ENCODE results near the gene EAF2. TPM values are rescaled to one million over a fixed set of nuclear protein-coding genes. Genes with fewer than 3 reads are reported as not detected.

The EAF2 gene
- total and polyA plus RNA-seq, 2 donors (not counting 3 experiments of a cell fraction or from before 2014, with no cell fraction given), result 0.63 to 1.5 TPM

DNA sequence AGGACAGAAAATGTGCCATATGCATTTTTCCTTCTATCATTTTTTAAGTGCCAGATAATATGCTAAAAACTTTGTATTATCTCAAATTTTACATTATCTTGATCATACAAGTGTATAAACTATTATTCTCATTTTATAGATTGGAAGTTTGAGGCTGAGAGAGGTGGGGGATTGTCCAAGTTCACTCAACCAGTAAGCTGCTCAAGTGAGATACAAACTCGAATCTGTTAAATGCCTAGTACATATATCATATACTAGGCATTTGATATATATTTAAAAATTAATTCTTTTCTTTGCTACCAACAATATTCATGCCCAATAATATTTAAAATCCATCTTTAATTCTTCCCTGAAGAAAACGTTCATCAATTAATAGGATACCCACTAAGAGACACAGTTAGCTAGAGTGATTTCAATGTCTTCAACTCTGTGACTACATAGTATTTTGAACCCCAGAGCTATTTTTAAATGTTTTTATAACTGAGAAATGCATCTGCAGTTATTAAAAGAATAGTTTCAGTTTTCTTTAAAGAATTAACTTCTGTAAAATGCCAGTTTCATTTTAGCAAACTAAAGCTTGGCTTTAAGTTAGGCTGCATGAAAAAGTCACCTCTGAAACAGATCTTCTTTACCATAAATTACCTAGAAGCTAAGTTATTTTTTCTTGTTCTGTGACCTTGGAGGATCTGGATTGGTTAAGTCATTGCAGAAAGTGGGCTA, 40.6 kb upstream of the EAF2 start:
- Histone ChIP-seq H3K9ac (replicated peaks; ENCODE audit: extremely low read depth, insufficient read depth, low read length) (no peak overlapping the region), H3K9me3 (replicated peaks; ENCODE audit: control insufficient read depth, insufficient read depth, low read length) (no peaks in the 10 kb centered on the region), H3K27me3 (ENCODE audit: control insufficient read depth in 2 of 2, insufficient read depth in 2 of 2, low read length in 2 of 2) (no peaks in the 10 kb centered on the region), H3K4me3 (replicated peaks in 1 of 3; ENCODE audit: insufficient read depth in 1 of 3, low read depth in 1 of 3, low read length in 3 of 3) (no peak overlapping the region), H3K27ac (ENCODE audit: insufficient read depth, low read depth, low read length) (no peak overlapping the region), H2AFZ (ENCODE audit: low read depth, low read length) (no peak overlapping the region), H3K4me1 (ENCODE audit: control insufficient read depth, extremely low read depth, insufficient read depth, low read length) (no peaks in the 10 kb centered on the region), H4K20me1 (replicated peaks; ENCODE audit: control insufficient read depth, extremely low read depth, insufficient read depth, low read length) (no peaks in the 10 kb centered on the region), H3K36me3 (ENCODE audit: control insufficient read depth in 2 of 2, extremely low read depth in 1 of 2, insufficient read depth in 2 of 2, low read length in 2 of 2) (no peaks in the 10 kb centered on the region), H3K79me2 (ENCODE audit: control insufficient read depth, insufficient read depth, low read length) (no peaks in the 10 kb centered on the region), H3K9me1 (replicated peaks; ENCODE audit: control insufficient read depth, extremely low read depth, insufficient read depth, low read length) (no peaks in the 10 kb centered on the region), H3K4me2 (ENCODE audit: insufficient read depth, low read length) (no peak overlapping the region)
- FAIRE-seq, result no peak
- DNase-seq (ENCODE audit: low read depth, low spot score), result no peak
- POLR2A ChIA-PET, result no interaction called here
- TF ChIP-seq EZH2 (IDR thresholded peaks at IDR 0.05; ENCODE audit: borderline replicate concordance, low read depth, low read length, severe bottlenecking), result no peak
- TF ChIP-seq POLR2A (IDR thresholded peaks at IDR 0.05; ENCODE audit: low read depth, low read length), result no peak
- no peak for TF ChIP-seq GATA2 (IDR thresholded peaks at IDR 0.05; ENCODE audit: insufficient read depth, insufficient read length, low read depth, low read length)
- TF ChIP-seq JUN (IDR thresholded peaks at IDR 0.05; ENCODE audit: borderline replicate concordance, insufficient read depth, insufficient read length, low read depth), result no peak
- TF ChIP-seq MYC (IDR thresholded peaks at IDR 0.05; ENCODE audit: low read depth, low read length), result no peak
- no peak for TF ChIP-seq POLR2AphosphoS5 (IDR thresholded peaks at IDR 0.05; ENCODE audit: insufficient read depth, low read depth, low read length)
- TF ChIP-seq, protein P1, sequence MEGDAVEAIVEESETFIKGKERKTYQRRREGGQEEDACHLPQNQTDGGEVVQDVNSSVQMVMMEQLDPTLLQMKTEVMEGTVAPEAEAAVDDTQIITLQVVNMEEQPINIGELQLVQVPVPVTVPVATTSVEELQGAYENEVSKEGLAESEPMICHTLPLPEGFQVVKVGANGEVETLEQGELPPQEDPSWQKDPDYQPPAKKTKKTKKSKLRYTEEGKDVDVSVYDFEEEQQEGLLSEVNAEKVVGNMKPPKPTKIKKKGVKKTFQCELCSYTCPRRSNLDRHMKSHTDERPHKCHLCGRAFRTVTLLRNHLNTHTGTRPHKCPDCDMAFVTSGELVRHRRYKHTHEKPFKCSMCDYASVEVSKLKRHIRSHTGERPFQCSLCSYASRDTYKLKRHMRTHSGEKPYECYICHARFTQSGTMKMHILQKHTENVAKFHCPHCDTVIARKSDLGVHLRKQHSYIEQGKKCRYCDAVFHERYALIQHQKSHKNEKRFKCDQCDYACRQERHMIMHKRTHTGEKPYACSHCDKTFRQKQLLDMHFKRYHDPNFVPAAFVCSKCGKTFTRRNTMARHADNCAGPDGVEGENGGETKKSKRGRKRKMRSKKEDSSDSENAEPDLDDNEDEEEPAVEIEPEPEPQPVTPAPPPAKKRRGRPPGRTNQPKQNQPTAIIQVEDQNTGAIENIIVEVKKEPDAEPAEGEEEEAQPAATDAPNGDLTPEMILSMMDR (IDR thresholded peaks at IDR 0.05; ENCODE audit: extremely low read depth in 1 of 2, insufficient read depth in 1 of 2, low read depth in 1 of 2, low read length in 2 of 2), result no peak
- TF ChIP-seq, protein P2, sequence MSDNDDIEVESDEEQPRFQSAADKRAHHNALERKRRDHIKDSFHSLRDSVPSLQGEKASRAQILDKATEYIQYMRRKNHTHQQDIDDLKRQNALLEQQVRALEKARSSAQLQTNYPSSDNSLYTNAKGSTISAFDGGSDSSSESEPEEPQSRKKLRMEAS (IDR thresholded peaks at IDR 0.05; ENCODE audit: insufficient read depth, insufficient read length), result no peak
- no peak for TF ChIP-seq FOS (IDR thresholded peaks at IDR 0.05; ENCODE audit: borderline replicate concordance, insufficient read depth, low read length)
- no TSS peak for BruUV-seq (replicated peaks)
- CTCF ChIA-PET, result no interaction called here
- intact Hi-C loops (cut with micrococcal nuclease), result no loop called here
- dilution Hi-C loops (cut with MboI; ENCODE audit: extremely low pct_ligation_motif_present, low sequenced_read_pairs), result no loop called here
